Nephron progenitor cell (in vitro differentiated cells): Measurements from ENCODE around the gene HMG20A.

ENCODE experiments used
- DNase-seq: peaks from one replicate; pipeline ENCODE4 v3.0.0; 2021
- H3K27ac Mint-ChIP-seq: 2 replicates; pipeline ENCODE4 v1.8.0; 2021; ENCODE audit warnings: mild to moderate bottlenecking, moderate library complexity, mixed read lengths
- H3K27me3 Mint-ChIP-seq: 2 replicates; pipeline ENCODE4 v1.8.0; 2021; ENCODE audit warnings: mild to moderate bottlenecking, low read depth, mixed read lengths; ENCODE audit not compliant: poor library complexity
- H3K36me3 Mint-ChIP-seq: 2 replicates; pipeline ENCODE4 v1.8.0; 2021; ENCODE audit warnings: low read depth, mixed read lengths
- H3K4me1 Mint-ChIP-seq: 2 replicates; pipeline ENCODE4 v1.8.0; 2021; ENCODE audit warnings: mixed read lengths
- H3K4me3 Mint-ChIP-seq: 2 replicates; pipeline ENCODE4 v1.8.0; 2021; ENCODE audit warnings: mild to moderate bottlenecking, moderate library complexity, mixed read lengths
- H3K9me3 Mint-ChIP-seq: 2 replicates; pipeline ENCODE4 v1.8.0; 2021; ENCODE audit warnings: mild to moderate bottlenecking, moderate library complexity, mixed read lengths
- CTCF ChIP-seq: fragments of 200-600 bp; sonication (generic); IDR thresholded peaks from 2 replicates; pipeline ENCODE4 v1.5.0; 2021; ENCODE audit warnings: antibody characterized with exemption

The HMG20A gene

GRCh38 chr15:77507911-77508310 lies 87.2 kb downstream of the HMG20A start:
- peaks cover 5% of the 10 kb centered on the region for H3K36me3 Mint-ChIP-seq
- no peak for TF ChIP-seq CTCF
- peak overlapping the region; percentile 71 for H3K27ac Mint-ChIP-seq
- peaks cover 6% of the 10 kb centered on the region for H3K27me3 Mint-ChIP-seq
- H3K4me1 Mint-ChIP-seq, result peaks cover 66% of the 10 kb centered on the region
- H3K9me3 Mint-ChIP-seq, result peaks cover 5% of the 10 kb centered on the region
- no peak for DNase-seq
- H3K4me3 Mint-ChIP-seq, result no peak overlapping the region

GRCh38 chr15:77508541-77509243 lies 88.0 kb downstream of the HMG20A start:
- H3K27me3 Mint-ChIP-seq, result peaks cover 6% of the 10 kb centered on the region
- peak overlapping the region; percentile 14 for H3K4me3 Mint-ChIP-seq
- H3K4me1 Mint-ChIP-seq, result peaks cover 66% of the 10 kb centered on the region
- H3K9me3 Mint-ChIP-seq, result peaks cover 11% of the 10 kb centered on the region
- peaks cover 10% of the 10 kb centered on the region for H3K36me3 Mint-ChIP-seq
- no peak for TF ChIP-seq CTCF
- DNase-seq, result no peak
- H3K27ac Mint-ChIP-seq, result peak overlapping the region; percentile 37

- no peak overlapping the region for H3K4me3 Mint-ChIP-seq
- DNase-seq, result no peak
- no peak for TF ChIP-seq CTCF
- H3K36me3 Mint-ChIP-seq, result peaks cover 10% of the 10 kb centered on the region
- H3K27me3 Mint-ChIP-seq, result peaks cover 4% of the 10 kb centered on the region
- no peak overlapping the region for H3K27ac Mint-ChIP-seq
- peaks cover 11% of the 10 kb centered on the region for H3K9me3 Mint-ChIP-seq
- peaks cover 68% of the 10 kb centered on the region for H3K4me1 Mint-ChIP-seq
Measured at GRCh38 chr15:77510066-77511057, 89.7 kb downstream of the HMG20A start.

GRCh38 chr15:77511869-77512268 lies 91.2 kb downstream of the HMG20A start:
- Mint-ChIP-seq H3K9me3 (peaks cover 11% of the 10 kb centered on the region), H3K27ac (no peak overlapping the region), H3K36me3 (peaks cover 10% of the 10 kb centered on the region), H3K27me3 (peaks cover 4% of the 10 kb centered on the region), H3K4me3 (no peak overlapping the region), H3K4me1 (peaks cover 65% of the 10 kb centered on the region)
- TF ChIP-seq CTCF, result no peak
- DNase-seq, result no peak

GRCh38 chr15:77513226-77513625 lies 92.5 kb downstream of the HMG20A start:
- H3K36me3 Mint-ChIP-seq, result peaks cover 10% of the 10 kb centered on the region
- H3K4me3 Mint-ChIP-seq, result no peak overlapping the region
- TF ChIP-seq CTCF, result no peak
- peaks cover 57% of the 10 kb centered on the region for H3K4me1 Mint-ChIP-seq
- H3K27me3 Mint-ChIP-seq, result peaks cover 6% of the 10 kb centered on the region
- H3K9me3 Mint-ChIP-seq, result peaks cover 11% of the 10 kb centered on the region
- no peak overlapping the region for H3K27ac Mint-ChIP-seq
- no peak for DNase-seq
